DOHH2 (cell line): ENCODE data around the gene MACROD2.

ENCODE experiments used
- H3F3A ChIP-seq: fragments of 200-600 bp; sonication (generic), shearing (Covaris generic); 2 replicates; pipeline ENCODE4 v1.6.0; 2016; ENCODE audit warnings: antibody characterized with exemption, mild to moderate bottlenecking; ENCODE audit not compliant: control insufficient read depth, insufficient read depth
- H3K27ac ChIP-seq: fragments of 200-600 bp; sonication (generic); 2 replicates; pipeline ENCODE4 v1.5.1; 2014; ENCODE audit warnings: low read depth, mild to moderate bottlenecking, low read length, moderate library complexity
- H3K27me3 ChIP-seq: fragments of 200-600 bp; sonication (generic); 2 replicates; pipeline ENCODE4 v1.6.1; 2014; ENCODE audit warnings: mild to moderate bottlenecking, low read length, mixed read lengths; ENCODE audit not compliant: control insufficient read depth
- H3K36me3 ChIP-seq: fragments of 200-600 bp; sonication (generic); 2 replicates; pipeline ENCODE4 v1.6.1; 2014; ENCODE audit warnings: mild to moderate bottlenecking, low read length, moderate library complexity, mixed read lengths; ENCODE audit not compliant: control insufficient read depth
- H3K4me1 ChIP-seq: fragments of 200-600 bp; sonication (generic); 2 replicates; pipeline ENCODE4 v1.6.1; 2014; ENCODE audit warnings: mild to moderate bottlenecking, low read length, mixed read lengths; ENCODE audit not compliant: control insufficient read depth
- H3K4me2 ChIP-seq: fragments of 200-600 bp; sonication (generic); 2 replicates; pipeline ENCODE4 v1.6.0; 2014; ENCODE audit warnings: mild to moderate bottlenecking, low read length, moderate library complexity
- H3K4me3 ChIP-seq: fragments of 200-600 bp; sonication (generic); 2 replicates; pipeline ENCODE4 v1.5.1; 2014; ENCODE audit warnings: mild to moderate bottlenecking, low read length, mixed read lengths
- H3K79me2 ChIP-seq: fragments of 200-600 bp; sonication (generic); 2 replicates; pipeline ENCODE4 v1.6.1; 2014; ENCODE audit warnings: mild to moderate bottlenecking, low read length, mixed read lengths; ENCODE audit not compliant: control insufficient read depth
- H3K9me2 ChIP-seq: fragments of 200-600 bp; sonication (generic); replicated peaks from 2 replicates; pipeline ENCODE4 v1.6.1; 2014; ENCODE audit warnings: mild to moderate bottlenecking, low read length, mixed read lengths; ENCODE audit not compliant: control insufficient read depth
- H3K9me3 ChIP-seq: fragments of 200-600 bp; sonication (generic); 2 replicates; pipeline ENCODE4 v1.6.1; 2014; ENCODE audit warnings: antibody characterized with exemption, low read length, mixed read lengths; ENCODE audit not compliant: control insufficient read depth, insufficient read depth
- H4K20me1 ChIP-seq: fragments of 200-600 bp; sonication (generic); 2 replicates; pipeline ENCODE4 v1.6.0; 2014; ENCODE audit warnings: low read depth, mild to moderate bottlenecking, antibody characterized with exemption, low read length, moderate library complexity; ENCODE audit not compliant: control insufficient read depth, insufficient read depth
- EZH2phosphoT487 ChIP-seq: fragments of 200-600 bp; sonication (generic); IDR thresholded peaks from 2 replicates; pipeline ENCODE4 v1.6.1; 2017; ENCODE audit warnings: borderline replicate concordance, mild to moderate bottlenecking, antibody characterized with exemption, low read length, moderate library complexity, mixed read lengths
- TF ChIP-seq, protein P1 (sequence below): fragments of 200-600 bp; sonication (generic); IDR thresholded peaks from one replicate; pipeline ENCODE4 v1.5.1; 2014; ENCODE audit warnings: antibody characterized with exemption, mild to moderate bottlenecking, low read depth, low read length; ENCODE audit not compliant: poor library complexity, severe bottlenecking

Gene MACROD2

DNA sequence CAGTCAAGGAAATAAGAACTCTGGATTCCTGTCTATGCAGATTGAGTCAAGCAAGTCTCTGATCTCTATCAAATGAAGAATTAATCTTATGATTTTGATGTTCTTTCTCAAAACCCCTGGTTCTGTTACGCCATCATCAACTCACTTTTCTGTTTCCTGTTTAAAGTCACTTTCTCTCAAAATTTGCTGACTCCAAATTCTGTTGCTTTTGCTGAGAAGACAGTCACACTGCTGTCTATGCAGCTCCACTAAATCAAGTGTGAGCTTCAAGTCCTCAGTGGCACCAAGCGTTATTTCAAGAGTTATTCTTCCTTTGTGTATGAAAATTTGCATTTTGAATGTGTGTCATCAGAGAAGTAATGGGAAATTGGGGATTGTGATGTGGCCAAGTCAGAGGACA, 1914.7 kb downstream of the MACROD2 start:
- no peak overlapping the region for H3K4me3 ChIP-seq

DNA sequence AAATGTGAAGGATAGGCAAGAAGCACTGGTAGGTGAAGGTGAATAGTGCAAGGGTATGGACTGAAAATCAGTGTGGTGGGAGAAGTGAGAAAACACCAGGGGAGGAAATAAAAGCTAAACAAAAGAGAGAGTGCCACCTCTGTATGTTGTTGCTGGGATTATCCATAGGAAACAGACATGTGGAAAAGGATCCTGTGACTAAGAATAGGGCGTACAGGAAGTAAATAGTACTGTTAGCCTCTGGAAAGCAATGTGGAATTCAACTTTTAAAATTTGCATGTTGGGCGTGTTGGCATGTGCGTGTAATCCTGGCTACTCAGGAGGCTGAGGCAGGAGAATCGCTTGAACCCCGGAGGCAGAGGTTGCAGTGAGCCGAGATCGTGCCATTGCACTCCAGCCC, 1916.3 kb downstream of the MACROD2 start:
- Histone ChIP-seq H3K9me3 (no peaks in the 10 kb centered on the region), H3K9me2 (no peaks in the 10 kb centered on the region), H4K20me1 (no peaks in the 10 kb centered on the region), H3K79me2 (no peaks in the 10 kb centered on the region), H3K4me1 (no peaks in the 10 kb centered on the region), H3K4me3 (no peak overlapping the region), H3K27ac (no peak overlapping the region), H3K27me3 (no peaks in the 10 kb centered on the region), H3K4me2 (no peak overlapping the region), H3F3A (no peaks in the 10 kb centered on the region), H3K36me3 (no peaks in the 10 kb centered on the region)
- TF ChIP-seq EZH2phosphoT487: no peak
- TF ChIP-seq, protein P1, sequence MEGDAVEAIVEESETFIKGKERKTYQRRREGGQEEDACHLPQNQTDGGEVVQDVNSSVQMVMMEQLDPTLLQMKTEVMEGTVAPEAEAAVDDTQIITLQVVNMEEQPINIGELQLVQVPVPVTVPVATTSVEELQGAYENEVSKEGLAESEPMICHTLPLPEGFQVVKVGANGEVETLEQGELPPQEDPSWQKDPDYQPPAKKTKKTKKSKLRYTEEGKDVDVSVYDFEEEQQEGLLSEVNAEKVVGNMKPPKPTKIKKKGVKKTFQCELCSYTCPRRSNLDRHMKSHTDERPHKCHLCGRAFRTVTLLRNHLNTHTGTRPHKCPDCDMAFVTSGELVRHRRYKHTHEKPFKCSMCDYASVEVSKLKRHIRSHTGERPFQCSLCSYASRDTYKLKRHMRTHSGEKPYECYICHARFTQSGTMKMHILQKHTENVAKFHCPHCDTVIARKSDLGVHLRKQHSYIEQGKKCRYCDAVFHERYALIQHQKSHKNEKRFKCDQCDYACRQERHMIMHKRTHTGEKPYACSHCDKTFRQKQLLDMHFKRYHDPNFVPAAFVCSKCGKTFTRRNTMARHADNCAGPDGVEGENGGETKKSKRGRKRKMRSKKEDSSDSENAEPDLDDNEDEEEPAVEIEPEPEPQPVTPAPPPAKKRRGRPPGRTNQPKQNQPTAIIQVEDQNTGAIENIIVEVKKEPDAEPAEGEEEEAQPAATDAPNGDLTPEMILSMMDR: no peak

More for the DNA sequence above, 1914.7 kb downstream of the MACROD2 start:
- Histone ChIP-seq H3K27me3 (no peaks in the 10 kb centered on the region), H3K27ac (no peak overlapping the region), H3F3A (no peaks in the 10 kb centered on the region), H3K79me2 (no peaks in the 10 kb centered on the region), H3K4me1 (no peaks in the 10 kb centered on the region), H4K20me1 (no peaks in the 10 kb centered on the region), H3K9me3 (no peaks in the 10 kb centered on the region), H3K9me2 (no peaks in the 10 kb centered on the region), H3K36me3 (no peaks in the 10 kb centered on the region), H3K4me2 (no peak overlapping the region)
- TF ChIP-seq EZH2phosphoT487: no peak

DNA sequence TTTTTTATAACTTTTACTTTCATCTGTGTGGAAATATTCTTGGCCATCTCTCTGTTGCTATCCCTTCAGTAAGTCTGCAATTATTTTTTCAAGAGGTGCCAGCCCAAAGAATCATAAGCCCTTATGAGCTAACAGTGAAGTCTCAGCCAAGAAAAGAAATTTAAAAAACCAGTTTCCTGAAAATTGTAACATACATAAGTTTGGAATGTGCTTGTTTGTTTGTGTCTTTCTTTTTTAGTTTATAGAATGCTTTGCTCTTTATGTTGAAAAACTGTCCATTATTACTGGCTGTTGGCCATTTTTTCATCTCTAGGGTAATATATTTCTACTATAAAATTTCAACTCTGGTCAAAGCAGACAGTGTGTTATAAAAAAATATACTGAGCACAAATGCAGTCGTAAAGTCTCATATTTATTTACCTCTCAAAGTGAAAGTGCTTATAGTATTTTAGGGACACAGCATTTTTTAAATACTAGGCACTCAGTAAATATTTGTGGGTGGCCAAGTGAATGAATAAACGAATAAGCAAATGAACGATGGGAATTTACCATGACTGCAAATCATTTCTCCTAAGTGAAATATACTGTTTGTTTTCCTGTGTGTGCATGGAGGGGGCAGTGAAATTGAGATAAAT, 1918.2 kb downstream of the MACROD2 start:
- Histone ChIP-seq H3K4me2 (no peak overlapping the region), H3K27me3 (no peaks in the 10 kb centered on the region), H3K9me2 (no peaks in the 10 kb centered on the region), H3K9me3 (no peaks in the 10 kb centered on the region), H3K4me3 (no peak overlapping the region), H3K79me2 (no peaks in the 10 kb centered on the region), H3K4me1 (no peaks in the 10 kb centered on the region), H3K27ac (no peak overlapping the region), H3F3A (no peaks in the 10 kb centered on the region), H4K20me1 (no peaks in the 10 kb centered on the region), H3K36me3 (no peaks in the 10 kb centered on the region)
- no peak for TF ChIP-seq EZH2phosphoT487
- TF ChIP-seq, protein P1: no peak

DNA sequence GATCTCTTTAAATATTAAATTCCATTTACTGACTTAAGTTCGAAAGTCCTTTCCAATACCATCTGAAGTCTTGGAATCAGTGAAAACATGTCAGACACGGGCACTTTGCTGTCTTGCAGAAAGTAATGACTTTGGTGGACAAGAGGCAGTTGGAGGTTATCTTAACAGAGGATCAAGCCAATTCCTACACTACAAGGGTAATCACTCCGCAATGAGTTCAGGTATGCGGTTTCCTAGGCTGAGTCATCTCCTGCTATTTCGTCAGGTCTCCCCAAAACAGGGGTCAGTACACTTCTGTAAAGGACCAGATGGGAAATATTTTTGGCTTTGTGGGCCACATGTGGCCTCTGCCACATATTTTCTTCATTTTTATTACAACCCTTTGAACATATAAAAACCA, 1921.3 kb downstream of the MACROD2 start:
- no peak for TF ChIP-seq EZH2phosphoT487
- TF ChIP-seq, protein P1: no peak
- Histone ChIP-seq H3K4me2 (no peak overlapping the region), H3K36me3 (no peaks in the 10 kb centered on the region)

More for the DNA sequence above, 1921.3 kb downstream of the MACROD2 start:
- no peak overlapping the region for H3K4me3 ChIP-seq
- no peaks in the 10 kb centered on the region for H3F3A ChIP-seq
- no peaks in the 10 kb centered on the region for H3K9me3 ChIP-seq
- H3K4me1 ChIP-seq: no peaks in the 10 kb centered on the region
- H3K9me2 ChIP-seq: no peaks in the 10 kb centered on the region
- no peak overlapping the region for H3K27ac ChIP-seq
- no peaks in the 10 kb centered on the region for H3K27me3 ChIP-seq
- no peaks in the 10 kb centered on the region for H3K79me2 ChIP-seq
- no peaks in the 10 kb centered on the region for H4K20me1 ChIP-seq
